A673 (cell line): ENCODE results near the gene EIF3L.

Experiments
- EZH2 ChIP-seq: fragments of 200-600 bp; sonication (generic); IDR thresholded peaks from 2 replicates; pipeline ENCODE4 v1.6.1; 2017; ENCODE audit warnings: borderline replicate concordance, low read depth, mild to moderate bottlenecking, mixed read lengths, antibody characterized with exemption, low read length; ENCODE audit not compliant: poor library complexity, severe bottlenecking
- TF ChIP-seq, protein P1 (sequence below): fragments of 300-800, 200-600 bp; sonication (generic); conservative IDR thresholded peaks from 2 replicates; pipeline ENCODE4 v1.5.1; 2017; ENCODE audit warnings: low read depth, mild to moderate bottlenecking, antibody characterized with exemption, low read length, moderate library complexity, mixed read lengths

DNA sequence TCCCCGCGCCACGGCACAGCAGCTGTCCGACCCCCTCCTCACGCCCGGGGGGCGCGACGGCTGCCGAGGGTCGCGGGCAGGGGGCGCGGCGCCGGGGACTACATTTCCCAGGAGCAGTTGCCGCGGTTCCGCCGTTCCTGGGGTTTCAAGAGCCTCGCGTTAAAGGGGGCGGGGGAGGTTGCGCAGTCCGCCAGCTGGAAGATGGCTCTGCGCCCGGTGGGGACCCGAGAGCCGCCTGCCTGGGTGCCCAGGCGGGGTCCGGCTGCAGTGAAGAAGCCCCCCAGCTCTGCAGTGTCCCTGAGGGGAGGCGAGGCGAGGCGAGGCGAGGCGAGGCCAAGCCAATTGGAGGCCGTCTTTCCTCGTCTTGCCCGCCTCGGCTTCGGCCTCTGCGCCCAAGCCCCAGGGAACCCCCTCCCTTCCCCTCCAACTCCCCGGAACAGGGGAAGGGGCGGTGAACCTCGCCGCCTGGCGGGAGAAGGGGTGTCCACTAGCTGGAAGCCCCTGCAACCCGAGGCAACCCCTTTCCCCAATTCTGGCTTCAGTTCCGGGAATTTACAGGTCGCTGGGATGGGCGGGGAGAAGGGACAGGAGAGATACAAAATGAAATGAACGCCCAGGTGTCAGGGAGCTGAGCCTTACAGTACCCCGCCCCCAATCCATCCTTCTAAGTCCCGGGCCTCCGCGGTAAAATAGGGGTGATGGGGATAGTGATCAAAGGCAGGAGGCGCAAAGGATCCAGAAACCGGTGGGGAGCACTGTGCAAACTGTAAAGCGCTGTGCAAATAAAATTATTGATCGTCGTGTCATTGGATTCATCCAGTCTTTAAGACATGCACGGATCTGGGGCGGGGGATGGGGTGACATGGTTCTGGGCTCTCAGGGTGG lies 46.7 kb upstream of the EIF3L start:
- TF ChIP-seq, protein P1, sequence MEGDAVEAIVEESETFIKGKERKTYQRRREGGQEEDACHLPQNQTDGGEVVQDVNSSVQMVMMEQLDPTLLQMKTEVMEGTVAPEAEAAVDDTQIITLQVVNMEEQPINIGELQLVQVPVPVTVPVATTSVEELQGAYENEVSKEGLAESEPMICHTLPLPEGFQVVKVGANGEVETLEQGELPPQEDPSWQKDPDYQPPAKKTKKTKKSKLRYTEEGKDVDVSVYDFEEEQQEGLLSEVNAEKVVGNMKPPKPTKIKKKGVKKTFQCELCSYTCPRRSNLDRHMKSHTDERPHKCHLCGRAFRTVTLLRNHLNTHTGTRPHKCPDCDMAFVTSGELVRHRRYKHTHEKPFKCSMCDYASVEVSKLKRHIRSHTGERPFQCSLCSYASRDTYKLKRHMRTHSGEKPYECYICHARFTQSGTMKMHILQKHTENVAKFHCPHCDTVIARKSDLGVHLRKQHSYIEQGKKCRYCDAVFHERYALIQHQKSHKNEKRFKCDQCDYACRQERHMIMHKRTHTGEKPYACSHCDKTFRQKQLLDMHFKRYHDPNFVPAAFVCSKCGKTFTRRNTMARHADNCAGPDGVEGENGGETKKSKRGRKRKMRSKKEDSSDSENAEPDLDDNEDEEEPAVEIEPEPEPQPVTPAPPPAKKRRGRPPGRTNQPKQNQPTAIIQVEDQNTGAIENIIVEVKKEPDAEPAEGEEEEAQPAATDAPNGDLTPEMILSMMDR, result no peak
- no peak for TF ChIP-seq EZH2
